Naive B cell (primary cell): Measurements from ENCODE around the gene PLAAT3. TPM values are rescaled to one million over a fixed set of nuclear protein-coding genes. Genes with fewer than 3 reads are reported as not detected.
A peak's percentile ranks its signal among the peaks of the same experiment; 100 is the strongest.
"Not testable (repeated sequence)": the region's sequence is repeated elsewhere in the genome, so short reads cannot be mapped to it uniquely, and the experiment has no call there.

Experiments used
- ATAC-seq, 2 donors: fragments of 150-1000 bp; cut with Tn5 transposase; 2 replicates each; pipeline ENCODE4 v1.10.0; 2021; ENCODE audit warnings: low read depth in 2 of 2, mild to moderate bottlenecking in 2 of 2, moderate library complexity in 2 of 2
- DNase-seq: peaks from one replicate; pipeline ENCODE4 v3.0.0; 2022
- H3K27ac Mint-ChIP-seq, 6 donors: one replicate each; pipeline ENCODE4 v1.8.0; 2020 to 2022; ENCODE audit warnings: mild to moderate bottlenecking in 6 of 6, mixed read lengths in 6 of 6, moderate library complexity in 5 of 6, inconsistent platforms in 2 of 6
- H3K27me3 Mint-ChIP-seq, 3 donors: one replicate each; pipeline ENCODE4 v1.8.0; 2021 to 2022; ENCODE audit warnings: mixed read lengths in 3 of 3, mild to moderate bottlenecking in 1 of 3
- H3K36me3 Mint-ChIP-seq, 2 donors: one replicate each; pipeline ENCODE4 v1.8.0; 2020 to 2022; ENCODE audit warnings: mixed read lengths in 2 of 2, inconsistent platforms in 1 of 2, mild to moderate bottlenecking in 1 of 2
- H3K4me1 Mint-ChIP-seq, 3 donors: one replicate each; pipeline ENCODE4 v1.8.0; 2020 to 2022; ENCODE audit warnings: mixed read lengths in 3 of 3, inconsistent platforms in 1 of 3, mild to moderate bottlenecking in 1 of 3, moderate library complexity in 1 of 3
- H3K4me3 Mint-ChIP-seq, 8 donors: one replicate each; pipeline ENCODE4 v1.8.0; 2020 to 2022; ENCODE audit warnings: mild to moderate bottlenecking in 8 of 8, mixed read lengths in 8 of 8, moderate library complexity in 8 of 8, inconsistent platforms in 2 of 8
- H3K9me3 Mint-ChIP-seq, 7 donors: one replicate each; pipeline ENCODE4 v1.8.0; 2020 to 2022; ENCODE audit warnings: mixed read lengths in 7 of 7, mild to moderate bottlenecking in 5 of 7, inconsistent platforms in 2 of 7, moderate library complexity in 1 of 7
- polyA plus RNA-seq, 6 donors: library from polyadenylated mRNA; unstranded; fragments of 300-500 nt; fragmentation: Illumina TruSeq; gene quantifications; one replicate each; pipeline ENCODE4 v1.2.3, GENCODE V29; 2021; ENCODE audit warnings: low read depth in 6 of 6

The PLAAT3 gene
- polyA plus RNA-seq, 6 donors from 2014 or later, result 0.21 to 0.40 (median 0.38) TPM; not detected in 3

DNA sequence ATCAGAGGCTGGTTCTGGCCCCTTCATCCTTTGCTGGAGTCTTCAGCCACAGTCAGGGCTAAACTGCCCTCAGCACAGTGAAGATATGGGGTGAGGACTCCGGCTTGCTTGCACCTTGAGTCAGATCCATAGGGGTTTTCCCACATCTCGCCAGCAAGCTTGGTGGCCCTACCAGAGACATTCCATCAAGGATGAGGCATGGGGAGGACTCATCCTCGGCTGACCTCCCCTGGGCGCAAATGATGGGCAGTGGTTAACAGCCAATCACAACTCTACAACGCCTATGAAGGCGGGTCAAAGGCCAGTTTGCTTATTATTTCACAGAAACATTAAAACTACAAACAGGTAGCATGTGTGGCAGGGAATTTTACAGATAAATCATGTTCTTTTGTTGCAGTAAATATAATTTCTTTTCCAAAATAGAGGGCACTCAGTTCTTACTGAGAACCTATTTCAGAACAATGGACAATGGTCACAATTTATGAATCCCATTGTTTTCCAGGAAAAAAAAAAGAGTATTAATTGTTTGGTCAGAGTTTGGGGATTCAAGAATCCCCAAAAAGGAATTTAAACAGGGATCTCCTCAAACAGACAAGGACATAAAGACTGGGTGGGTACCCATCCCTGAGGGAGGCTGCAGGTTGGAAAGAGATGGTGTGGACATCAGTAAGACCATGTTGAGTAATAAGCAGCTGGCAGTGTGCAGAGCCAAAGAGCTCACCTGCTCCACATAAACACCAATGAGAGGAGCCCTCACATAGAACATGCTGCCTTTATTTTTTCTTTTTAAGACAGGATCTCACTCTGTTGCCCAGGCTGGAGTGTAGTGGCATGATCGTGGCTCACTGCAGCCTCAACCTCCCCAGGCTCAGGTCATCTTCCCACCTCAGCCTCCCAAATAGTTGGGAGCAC, 14.8 kb downstream of the PLAAT3 start:
- Mint-ChIP-seq H3K4me3 (no peak overlapping the region), H3K36me3 (no peaks in the 10 kb centered on the region), H3K4me1 (no peaks in the 10 kb centered on the region), H3K9me3 (no peaks in the 10 kb centered on the region), H3K27ac (no peak overlapping the region), H3K27me3 (peaks cover 0 to 9% (median 0%) of the 10 kb centered on the region in 3 donors)
- DNase-seq, result no peak
- ATAC-seq, result no peak

DNA sequence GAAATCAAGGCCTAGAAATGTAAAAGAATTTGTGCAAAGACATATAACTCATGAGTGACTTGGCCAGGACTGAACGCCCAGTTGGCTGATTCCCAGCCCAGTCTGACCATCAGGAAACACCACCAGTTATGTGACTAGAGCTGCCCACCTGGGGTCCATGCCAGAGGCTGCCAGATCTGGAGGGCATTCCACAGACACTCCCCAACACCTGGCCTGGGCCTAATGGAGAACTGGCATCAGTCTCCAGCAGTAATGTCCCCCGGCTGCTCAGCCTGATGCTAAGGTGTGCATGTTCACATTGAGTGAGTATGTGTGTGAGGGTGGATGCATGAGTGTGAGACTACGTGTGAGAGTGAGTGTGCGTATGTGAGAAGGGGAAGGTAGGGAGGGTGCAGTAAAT, 15.7 kb downstream of the PLAAT3 start:
- Mint-ChIP-seq H3K9me3 (no peaks in the 10 kb centered on the region), H3K4me3 (no peak overlapping the region), H3K27me3 (peaks cover 0 to 9% (median 0%) of the 10 kb centered on the region in 3 donors), H3K4me1 (peaks cover 0 to 1% (median 0%) of the 10 kb centered on the region in 3 donors), H3K36me3 (no peaks in the 10 kb centered on the region), H3K27ac (no peak overlapping the region)
- ATAC-seq, result no peak
- DNase-seq, result no peak

DNA sequence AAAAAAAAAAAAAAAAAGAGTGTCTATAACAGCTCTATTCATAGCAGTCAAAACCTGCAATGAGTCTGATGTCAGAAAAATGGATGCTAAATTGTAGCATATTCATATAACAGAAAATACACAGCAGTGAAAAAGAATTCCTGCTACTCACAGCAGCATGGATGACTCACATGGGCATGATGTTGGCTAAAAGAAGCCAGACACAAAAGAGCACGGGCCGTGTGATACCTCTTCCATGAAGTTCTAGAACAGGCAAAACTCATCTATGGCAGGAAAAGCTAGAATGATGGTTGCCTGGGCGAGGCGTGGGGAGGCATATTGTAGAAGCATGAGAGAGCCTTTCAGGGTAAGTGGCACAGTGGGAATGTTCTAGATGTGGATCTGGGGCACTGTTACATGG, 18.9 kb downstream of the PLAAT3 start:
- H3K4me1 Mint-ChIP-seq, result peaks cover 0 to 1% (median 0%) of the 10 kb centered on the region in 3 donors
- no peaks in the 10 kb centered on the region for H3K9me3 Mint-ChIP-seq
- H3K4me3 Mint-ChIP-seq, result no peak overlapping the region
- no peaks in the 10 kb centered on the region for H3K36me3 Mint-ChIP-seq
- no peak overlapping the region for H3K27ac Mint-ChIP-seq
- H3K27me3 Mint-ChIP-seq, result peaks cover 0 to 9% (median 7%) of the 10 kb centered on the region in 3 donors
- no peak for DNase-seq
- ATAC-seq, result no peak

DNA sequence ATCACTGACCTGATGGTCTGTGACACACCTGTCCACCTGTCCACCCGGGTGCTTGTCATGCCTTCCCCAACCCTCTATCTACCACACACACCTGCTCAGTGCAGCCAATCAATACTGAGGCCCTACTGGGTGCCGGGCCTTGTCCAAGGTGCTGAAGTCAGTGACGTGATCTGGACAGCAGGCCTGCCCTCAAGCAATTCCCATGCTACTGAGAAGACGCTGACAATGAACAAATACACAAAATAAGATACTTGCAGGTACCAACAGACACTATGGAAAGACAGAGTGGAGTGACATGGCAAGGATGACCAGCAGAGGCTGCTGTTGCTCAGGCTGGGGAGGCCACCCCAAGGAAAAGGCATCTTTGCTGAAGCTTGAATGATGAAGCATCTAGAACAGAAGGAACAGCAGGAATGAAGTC, 21.2 kb downstream of the PLAAT3 start:
- DNase-seq, result no peak
- H3K4me1 Mint-ChIP-seq, result peaks cover 0 to 1% (median 0%) of the 10 kb centered on the region in 3 donors
- H3K36me3 Mint-ChIP-seq, result no peaks in the 10 kb centered on the region
- H3K27me3 Mint-ChIP-seq, result peaks cover 6 to 19% (median 9%) of the 10 kb centered on the region in 3 donors
- peak overlapping the region in 1 of 8 donors; percentile 55 for H3K4me3 Mint-ChIP-seq
- no peaks in the 10 kb centered on the region for H3K9me3 Mint-ChIP-seq
- ATAC-seq, result no peak
- H3K27ac Mint-ChIP-seq, result no peak overlapping the region

DNA sequence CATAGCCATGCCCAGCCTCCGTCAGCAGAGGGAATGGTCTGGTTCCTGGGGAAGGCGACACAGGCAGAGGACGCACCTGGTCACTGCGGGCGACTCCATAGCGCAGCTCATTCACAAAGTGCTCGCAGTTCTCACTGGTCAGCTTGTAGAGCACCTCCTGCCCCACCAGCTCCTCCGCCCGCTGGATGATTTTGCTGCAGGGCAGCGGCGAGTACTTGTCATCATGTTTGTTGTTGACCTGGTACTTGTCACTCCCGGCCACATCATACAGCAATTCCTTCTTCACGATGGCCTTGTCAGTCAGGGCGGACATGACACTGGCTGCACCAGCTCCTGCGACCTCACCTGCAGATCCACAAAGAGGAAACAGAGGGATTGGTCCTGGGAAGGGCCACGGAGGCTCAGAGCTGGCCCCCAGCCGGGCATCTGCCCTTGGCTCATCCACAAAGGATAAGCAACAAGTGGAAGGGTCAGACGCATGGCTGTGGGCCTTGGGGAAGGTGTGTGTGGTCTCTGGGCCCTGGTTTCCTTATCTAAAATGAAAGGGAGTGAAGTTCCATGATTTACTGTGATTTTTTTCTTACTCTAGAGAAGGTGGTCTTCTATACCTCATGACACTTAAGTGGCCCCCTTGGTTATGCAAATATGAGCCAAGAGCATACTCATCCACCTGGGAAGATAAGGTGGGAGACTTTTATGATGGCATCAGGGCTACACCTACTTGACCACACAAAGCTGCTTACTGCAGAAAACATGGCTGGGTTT, 24.0 kb downstream of the PLAAT3 start:
- Mint-ChIP-seq H3K9me3 (peaks cover 0 to 5% (median 0%) of the 10 kb centered on the region in 7 donors), H3K36me3 (no peaks in the 10 kb centered on the region), H3K27ac (peak overlapping the region in 1 of 6 donors; percentile 50), H3K4me1 (peaks cover 0 to 1% (median 0%) of the 10 kb centered on the region in 3 donors), H3K4me3 (no peak overlapping the region), H3K27me3 (peaks cover 6 to 29% (median 11%) of the 10 kb centered on the region in 3 donors)
- no peak for ATAC-seq
- DNase-seq, result no peak

DNA sequence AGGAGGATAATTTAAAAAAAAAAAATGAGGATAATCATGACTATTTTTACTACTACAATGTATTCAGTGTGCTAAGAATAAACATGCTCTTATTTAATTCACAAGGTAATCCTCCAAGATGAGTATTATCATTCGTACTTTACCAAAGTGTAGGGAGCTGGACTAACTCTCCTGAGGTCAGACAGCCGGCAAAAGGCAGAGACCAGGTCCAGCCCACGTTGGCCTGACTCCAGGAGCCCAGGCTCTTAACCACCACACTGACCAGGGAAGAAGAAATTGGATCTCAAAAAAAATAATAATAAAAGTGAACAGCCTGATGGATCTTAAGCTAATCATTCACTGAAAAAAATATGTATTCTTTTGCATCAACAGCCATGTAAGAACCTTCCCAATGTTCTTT, 25.2 kb downstream of the PLAAT3 start:
- H3K4me1 Mint-ChIP-seq, result peaks cover 0 to 1% (median 0%) of the 10 kb centered on the region in 3 donors
- no peak overlapping the region for H3K4me3 Mint-ChIP-seq
- H3K27me3 Mint-ChIP-seq, result peaks cover 6 to 30% (median 11%) of the 10 kb centered on the region in 3 donors
- H3K27ac Mint-ChIP-seq, result no peak overlapping the region
- ATAC-seq, result no peak
- peaks cover 0 to 5% (median 0%) of the 10 kb centered on the region in 7 donors for H3K9me3 Mint-ChIP-seq
- no peak for DNase-seq
- no peaks in the 10 kb centered on the region for H3K36me3 Mint-ChIP-seq

DNA sequence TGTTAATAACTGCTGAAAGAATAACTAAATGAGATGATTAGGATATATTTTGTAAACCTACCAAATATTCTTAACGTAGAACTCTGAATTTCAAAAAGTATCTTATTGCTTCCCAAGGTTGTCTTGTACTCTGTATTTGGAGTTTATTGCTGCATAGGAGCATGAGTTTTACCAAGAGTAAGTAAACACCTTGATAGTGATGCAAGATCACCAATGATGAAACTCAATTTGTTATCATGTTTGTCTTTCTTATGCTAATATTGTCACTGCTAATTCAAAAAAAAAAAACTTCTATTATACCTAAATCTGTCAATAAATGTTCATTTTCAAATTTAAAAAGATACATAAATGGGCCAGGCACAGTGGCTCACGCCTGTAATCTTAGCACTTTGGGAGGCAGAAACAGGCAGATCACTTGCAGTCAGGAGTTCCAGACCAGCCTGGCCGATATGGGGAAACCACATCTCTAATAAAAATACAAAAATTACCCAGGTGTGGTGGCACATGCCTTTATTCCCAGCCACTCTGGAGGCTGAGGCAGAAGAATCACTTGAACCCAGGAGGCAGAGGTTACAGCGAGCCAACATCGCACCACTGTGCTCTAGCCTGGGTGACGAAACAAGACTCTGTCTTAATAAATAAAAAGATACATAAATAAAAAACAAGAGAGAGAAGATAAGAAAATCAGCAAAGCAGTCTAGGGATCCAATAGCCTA, 27.6 kb downstream of the PLAAT3 start:
- Mint-ChIP-seq H3K36me3 (peaks cover 0 to 8% of the 10 kb centered on the region in 2 donors), H3K4me3 (no peak overlapping the region), H3K4me1 (peaks cover 0 to 8% (median 0%) of the 10 kb centered on the region in 3 donors), H3K27me3 (peaks cover 6 to 38% (median 15%) of the 10 kb centered on the region in 3 donors), H3K27ac (no peak overlapping the region), H3K9me3 (peaks cover 6 to 11% (median 7%) of the 10 kb centered on the region in 7 donors)
- DNase-seq, result no peak
- no peak for ATAC-seq

DNA sequence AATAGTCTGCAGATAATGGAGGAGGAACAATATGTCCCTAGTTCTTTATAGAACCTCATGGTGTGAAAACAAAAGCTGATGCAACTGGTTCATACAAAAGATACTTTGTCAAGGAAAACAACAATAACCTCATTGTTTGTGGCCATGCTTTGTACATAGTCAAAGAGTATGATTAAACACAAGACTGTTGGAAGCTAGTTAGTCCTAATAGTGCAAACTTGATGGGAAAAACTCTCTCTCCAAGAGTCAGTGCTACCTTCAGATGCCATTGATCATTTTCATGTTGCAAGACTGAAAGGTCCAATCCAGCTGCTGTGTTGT, 30.9 kb downstream of the PLAAT3 start:
- ATAC-seq (no peak), DNase-seq (no peak)
- peaks cover 1 to 20% (median 10%) of the 10 kb centered on the region in 3 donors for H3K27me3 Mint-ChIP-seq
- H3K4me3 Mint-ChIP-seq, result no peak overlapping the region
- peaks cover 0 to 13% of the 10 kb centered on the region in 2 donors for H3K36me3 Mint-ChIP-seq
- H3K4me1 Mint-ChIP-seq, result peaks cover 0 to 8% (median 0%) of the 10 kb centered on the region in 3 donors
- H3K27ac Mint-ChIP-seq, result no peak overlapping the region
- peaks cover 10 to 37% (median 22%) of the 10 kb centered on the region in 7 donors for H3K9me3 Mint-ChIP-seq

DNA sequence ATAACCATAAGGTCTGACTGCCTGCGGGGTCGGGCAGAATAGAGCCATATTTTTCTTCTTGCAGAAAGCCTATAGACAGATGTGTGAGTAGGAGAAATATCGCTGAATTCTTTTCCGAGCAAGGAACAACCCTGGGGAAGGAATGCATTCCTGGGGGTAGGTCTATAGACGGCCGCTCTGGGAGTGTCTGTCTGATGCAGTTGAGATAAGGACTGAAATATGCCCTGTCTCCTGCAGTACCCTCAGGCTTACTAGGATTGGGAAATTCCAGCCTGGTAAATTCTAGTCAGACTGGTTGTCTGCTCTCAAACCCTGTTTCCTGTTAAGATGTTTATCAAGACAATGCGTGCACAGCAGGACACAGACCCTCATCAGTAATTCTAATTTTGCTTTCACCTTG, 33.0 kb downstream of the PLAAT3 start:
- not testable (repeated sequence) for ATAC-seq, H3K27ac Mint-ChIP-seq, H3K4me3 Mint-ChIP-seq, H3K4me1 Mint-ChIP-seq, DNase-seq
- H3K9me3 Mint-ChIP-seq, result peaks cover 13 to 34% (median 23%) of the 10 kb centered on the region in 7 donors
- H3K27me3 Mint-ChIP-seq, result peaks cover 0 to 14% (median 4%) of the 10 kb centered on the region in 3 donors
- peaks cover 0 to 13% of the 10 kb centered on the region in 2 donors for H3K36me3 Mint-ChIP-seq

DNA sequence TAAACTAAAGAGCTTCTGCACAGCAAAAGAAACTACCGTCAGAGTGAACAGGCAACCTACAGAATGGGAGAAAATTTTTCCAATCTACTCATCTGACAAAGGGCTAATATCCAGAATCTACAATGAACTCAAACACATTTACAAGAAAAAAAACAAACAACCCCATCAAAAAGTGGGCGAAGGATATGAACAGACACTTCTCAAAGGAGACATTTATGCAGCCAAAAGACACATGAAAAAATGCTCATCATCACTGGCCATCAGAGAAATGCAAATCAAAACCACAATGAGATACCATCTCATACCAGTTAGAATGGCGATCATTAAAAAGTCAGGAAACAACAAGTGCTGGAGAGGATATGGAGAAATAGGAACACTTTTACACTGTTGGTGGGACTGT, 35.4 kb downstream of the PLAAT3 start:
- Mint-ChIP-seq H3K27me3 (peaks cover 0 to 14% (median 4%) of the 10 kb centered on the region in 3 donors), H3K4me1 (peaks cover 10 to 26% (median 16%) of the 10 kb centered on the region in 3 donors), H3K9me3 (peaks cover 13 to 34% (median 23%) of the 10 kb centered on the region in 7 donors), H3K36me3 (peaks cover 0 to 13% of the 10 kb centered on the region in 2 donors)
- not testable (repeated sequence) for DNase-seq, H3K27ac Mint-ChIP-seq, ATAC-seq, H3K4me3 Mint-ChIP-seq

DNA sequence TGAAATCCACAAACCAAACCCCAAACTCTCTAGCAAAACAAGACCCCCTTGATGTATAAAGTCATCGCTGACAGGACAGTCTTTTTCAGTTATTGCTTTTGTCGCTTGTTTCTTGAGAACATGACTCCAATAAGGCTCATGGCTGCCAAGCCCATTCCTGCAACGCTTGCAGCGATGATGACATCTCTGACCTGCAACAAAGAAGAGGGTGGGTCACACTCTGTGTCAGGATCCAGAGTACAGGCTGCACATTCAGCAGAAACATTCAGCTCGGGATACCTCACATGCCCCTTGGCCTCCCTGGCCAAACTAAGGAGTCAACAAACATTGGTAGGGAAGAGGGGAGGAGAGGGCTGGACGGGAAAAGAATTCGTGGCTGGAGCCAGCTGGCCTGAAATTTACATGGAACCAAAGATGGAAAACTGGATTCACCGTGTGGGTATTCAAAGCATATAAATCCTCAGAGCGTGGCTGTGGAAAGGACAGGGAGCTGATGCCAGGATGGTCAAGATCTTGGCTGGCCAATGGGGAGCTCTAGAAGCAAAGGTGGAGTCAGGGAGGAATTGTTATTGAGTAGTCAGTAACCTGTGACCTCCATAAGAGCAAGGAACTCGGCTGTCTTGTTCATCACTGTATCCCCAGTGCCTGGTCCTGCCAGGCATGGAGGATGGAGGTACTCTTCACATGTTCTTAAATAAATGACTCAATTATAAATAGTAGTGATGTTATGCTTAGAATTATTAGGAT, 39.2 kb downstream of the PLAAT3 start:
- Mint-ChIP-seq H3K27me3 (peaks cover 0 to 5% (median 0%) of the 10 kb centered on the region in 3 donors), H3K27ac (peak overlapping the region in 5 of 6 donors; percentile 49 to 95 (median 93)), H3K9me3 (peaks cover 1 to 12% (median 4%) of the 10 kb centered on the region in 7 donors), H3K4me1 (peaks cover 35 to 41% (median 41%) of the 10 kb centered on the region in 3 donors), H3K4me3 (peak overlapping the region; percentile 63 to 90 (median 80)), H3K36me3 (no peaks in the 10 kb centered on the region)
- ATAC-seq (no peak), DNase-seq (no peak)
